ENCODE measurements around the gene MT1E.

The MT1E gene

GRCh38 chr16:56637814-56638750, 12.5 kb downstream of the MT1E start, which contains the start of gene MT1A:
MT1A (plus strand) TSS chr16:56638666; CDS start chr16:56638739, 73 bp downstream.
- no peak for TF ChIP-seq POLR2A (IDR thresholded peaks at IDR 0.05; ENCODE audit: low read depth, low read length)
- DNase-seq (ENCODE audit: insufficient read length, low spot score): no peak
- no peak for FAIRE-seq

GRCh38 chr16:56639045-56639444, 13.5 kb downstream of the MT1E start:
- FAIRE-seq (no peak), DNase-seq (ENCODE audit: insufficient read length, low spot score) (no peak)
- TF ChIP-seq POLR2A (IDR thresholded peaks at IDR 0.05; ENCODE audit: low read depth, low read length): no peak

- FAIRE-seq (no peak), DNase-seq (ENCODE audit: insufficient read length, low spot score) (no peak)
These were observed 14.5 kb downstream of the MT1E start for GRCh38 chr16:56640076-56640475.

GRCh38 chr16:56641166-56641565, 15.6 kb downstream of the MT1E start:
- DNase-seq (ENCODE audit: insufficient read length, low spot score) (no peak), FAIRE-seq (no peak)
- no peak for TF ChIP-seq POLR2A (IDR thresholded peaks at IDR 0.05; ENCODE audit: low read depth, low read length)

More at GRCh38 chr16:56640076-56640475, 14.5 kb downstream of the MT1E start:
- TF ChIP-seq POLR2A (IDR thresholded peaks at IDR 0.05; ENCODE audit: low read depth, low read length): no peak

GRCh38 chr16:56643080-56643778, 17.6 kb downstream of the MT1E start:
- DNase-seq (ENCODE audit: insufficient read length, low spot score): no peak
- TF ChIP-seq POLR2A (IDR thresholded peaks at IDR 0.05; ENCODE audit: low read depth, low read length): no peak
- no peak for FAIRE-seq

GRCh38 chr16:56643833-56644232, 18.3 kb downstream of the MT1E start:
- DNase-seq (ENCODE audit: insufficient read length, low spot score): no peak
- no peak for FAIRE-seq
- TF ChIP-seq POLR2A (IDR thresholded peaks at IDR 0.05; ENCODE audit: low read depth, low read length): no peak

GRCh38 chr16:56645311-56645710, 19.7 kb downstream of the MT1E start:
- no peak for DNase-seq (ENCODE audit: insufficient read length, low spot score)
- FAIRE-seq: no peak
- TF ChIP-seq POLR2A (IDR thresholded peaks at IDR 0.05; ENCODE audit: low read depth, low read length): no peak

GRCh38 chr16:56645838-56646237, 20.3 kb downstream of the MT1E start:
- DNase-seq (ENCODE audit: insufficient read length, low spot score) (no peak), FAIRE-seq (no peak)
- TF ChIP-seq POLR2A (IDR thresholded peaks at IDR 0.05; ENCODE audit: low read depth, low read length): no peak

- DNase-seq (ENCODE audit: insufficient read length, low spot score): no peak
- FAIRE-seq: no peak
- TF ChIP-seq POLR2A (IDR thresholded peaks at IDR 0.05; ENCODE audit: low read depth, low read length): no peak
These were observed 22.3 kb downstream of the MT1E start for GRCh38 chr16:56647641-56648431.

- no peak for DNase-seq (ENCODE audit: insufficient read length, low spot score)
- no peak for FAIRE-seq
- no peak for TF ChIP-seq POLR2A (IDR thresholded peaks at IDR 0.05; ENCODE audit: low read depth, low read length)
These were observed 23.7 kb downstream of the MT1E start for GRCh38 chr16:56649271-56649670.

GRCh38 chr16:56649820-56650219, 24.2 kb downstream of the MT1E start:
- no peak for TF ChIP-seq POLR2A (IDR thresholded peaks at IDR 0.05; ENCODE audit: low read depth, low read length)
- FAIRE-seq (no peak), DNase-seq (ENCODE audit: insufficient read length, low spot score) (no peak)

- FAIRE-seq (no peak), DNase-seq (ENCODE audit: insufficient read length, low spot score) (no peak)
- no peak for TF ChIP-seq POLR2A (IDR thresholded peaks at IDR 0.05; ENCODE audit: low read depth, low read length)
These were observed 26.0 kb downstream of the MT1E start, which contains the start of gene MT1B for GRCh38 chr16:56651586-56651985. MT1B (plus strand) TSS chr16:56651886; CDS start chr16:56651954, 68 bp downstream.

- FAIRE-seq (no peak), DNase-seq (ENCODE audit: insufficient read length, low spot score) (no peak)
- TF ChIP-seq POLR2A (IDR thresholded peaks at IDR 0.05; ENCODE audit: low read depth, low read length): no peak
These were observed 27.0 kb downstream of the MT1E start for GRCh38 chr16:56652600-56652999.

- FAIRE-seq (no peak), DNase-seq (ENCODE audit: insufficient read length, low spot score) (no peak)
- no peak for TF ChIP-seq POLR2A (IDR thresholded peaks at IDR 0.05; ENCODE audit: low read depth, low read length)
These were observed 27.6 kb downstream of the MT1E start for GRCh38 chr16:56653218-56653617.
